Measurements from ENCODE around the gene PDS5A.

PDS5A gene

DNA sequence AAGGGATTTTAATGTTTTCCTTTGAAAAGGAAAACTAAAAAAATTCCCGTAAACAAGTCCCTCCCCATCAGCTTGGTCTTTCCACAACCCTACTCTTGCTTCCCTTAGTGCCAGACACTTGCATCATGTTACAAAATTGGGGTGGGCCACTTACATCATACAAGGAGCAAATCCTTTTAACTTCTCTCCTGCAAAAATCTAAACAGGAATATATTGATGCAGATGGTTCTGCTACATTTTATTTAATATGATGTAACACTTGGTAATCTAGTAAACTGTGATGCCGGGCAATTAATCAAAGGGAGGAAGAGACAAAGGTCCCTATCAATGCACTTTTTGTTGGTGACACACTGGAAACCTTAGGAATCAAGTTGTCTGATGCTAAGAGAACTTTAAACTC is 154.5 kb downstream of the PDS5A start (continued):
- TF ChIP-seq TSHZ2 (CRISPR knock-in tag; IDR thresholded peaks at IDR 0.05) = no peak
- TF ChIP-seq ZNF565 (CRISPR knock-in tag; conservative IDR thresholded peaks at IDR 0.05; ENCODE audit: low read depth) = no peak
- TF ChIP-seq BACH2 (CRISPR knock-in tag; IDR thresholded peaks at IDR 0.05; ENCODE audit: borderline replicate concordance) = no peak
- TF ChIP-seq CREB5 (CRISPR knock-in tag; IDR thresholded peaks at IDR 0.05; ENCODE audit: low read depth) = no peak
- no peak for TF ChIP-seq ARNTL (CRISPR knock-in tag; IDR thresholded peaks at IDR 0.05; ENCODE audit: borderline replicate concordance, low read depth)
- TF ChIP-seq PPARA (CRISPR knock-in tag; IDR thresholded peaks at IDR 0.05; ENCODE audit: borderline replicate concordance) = no peak

DNA sequence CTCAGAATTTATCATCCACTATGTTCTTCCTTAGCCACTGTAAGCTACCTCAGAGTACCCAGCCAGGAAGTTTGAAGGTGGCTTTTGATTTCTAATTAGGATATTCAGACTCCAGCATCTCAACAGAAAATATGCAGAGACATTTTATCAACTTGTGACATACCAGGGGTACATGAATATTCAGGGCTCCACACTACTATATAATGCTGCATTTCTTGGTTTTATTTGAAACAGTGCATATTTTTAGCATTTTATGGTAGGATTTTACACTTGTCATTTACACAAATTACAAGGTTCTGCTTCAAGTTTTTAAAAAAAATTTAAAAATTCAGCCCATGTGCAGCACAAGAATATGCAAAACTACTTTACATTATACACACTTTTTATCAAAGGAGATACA is 155.0 kb downstream of the PDS5A start:
- no peak for ATAC-seq
- no peak for TF ChIP-seq ZC3H10 (CRISPR knock-in tag; IDR thresholded peaks at IDR 0.05)

GRCh38 chr4:39821951-39822350 is 155.8 kb downstream of the PDS5A start:
- no peak for TF ChIP-seq PPARA (CRISPR knock-in tag; IDR thresholded peaks at IDR 0.05; ENCODE audit: borderline replicate concordance)
- TF ChIP-seq ZNF8 (CRISPR knock-in tag; IDR thresholded peaks at IDR 0.05) = no peak
- no peak for TF ChIP-seq CSDC2 (CRISPR knock-in tag; IDR thresholded peaks at IDR 0.05)
- TF ChIP-seq PATZ1 (CRISPR knock-in tag; IDR thresholded peaks at IDR 0.05; ENCODE audit: borderline replicate concordance) = no peak
- no peak for TF ChIP-seq ESRRG (CRISPR knock-in tag; IDR thresholded peaks at IDR 0.05)
- no peak for TF ChIP-seq ZFP3 (CRISPR knock-in tag; IDR thresholded peaks at IDR 0.05)
- TF ChIP-seq TOX (CRISPR knock-in tag; IDR thresholded peaks at IDR 0.05; ENCODE audit: borderline replicate concordance) = no peak
- TF ChIP-seq CREB5 (CRISPR knock-in tag; IDR thresholded peaks at IDR 0.05; ENCODE audit: low read depth) = no peak
- TF ChIP-seq ZNF70 (CRISPR knock-in tag; IDR thresholded peaks at IDR 0.05) = no peak
- no peak for TF ChIP-seq CSRNP3 (CRISPR knock-in tag; IDR thresholded peaks at IDR 0.05)
- TF ChIP-seq ZC3H10 (CRISPR knock-in tag; IDR thresholded peaks at IDR 0.05) = no peak
- no peak for ATAC-seq

- TF ChIP-seq ARNTL (CRISPR knock-in tag; IDR thresholded peaks at IDR 0.05; ENCODE audit: borderline replicate concordance, low read depth) = no peak
- ATAC-seq = no peak
Observed at GRCh38 chr4:39820186-39820585, 157.5 kb downstream of the PDS5A start.

GRCh38 chr4:39818646-39819045 is 159.1 kb downstream of the PDS5A start:
- TF ChIP-seq CREB5 (CRISPR knock-in tag; IDR thresholded peaks at IDR 0.05; ENCODE audit: low read depth) = no peak
- TF ChIP-seq ZC3H10 (CRISPR knock-in tag; IDR thresholded peaks at IDR 0.05) = no peak
- no peak for TF ChIP-seq PPARA (CRISPR knock-in tag; IDR thresholded peaks at IDR 0.05; ENCODE audit: borderline replicate concordance)
- TF ChIP-seq ZNF70 (CRISPR knock-in tag; IDR thresholded peaks at IDR 0.05) = no peak
- TF ChIP-seq ARNTL (CRISPR knock-in tag; IDR thresholded peaks at IDR 0.05; ENCODE audit: borderline replicate concordance, low read depth) = no peak
- no peak for TF ChIP-seq ZFP3 (CRISPR knock-in tag; IDR thresholded peaks at IDR 0.05)
- no peak for TF ChIP-seq POU6F1 (CRISPR knock-in tag; IDR thresholded peaks at IDR 0.05; ENCODE audit: borderline replicate concordance, low read depth)
- TF ChIP-seq TOX (CRISPR knock-in tag; IDR thresholded peaks at IDR 0.05; ENCODE audit: borderline replicate concordance) = no peak
- TF ChIP-seq PATZ1 (CRISPR knock-in tag; IDR thresholded peaks at IDR 0.05; ENCODE audit: borderline replicate concordance) = no peak
- no peak for TF ChIP-seq ZNF565 (CRISPR knock-in tag; conservative IDR thresholded peaks at IDR 0.05; ENCODE audit: low read depth)
- TF ChIP-seq CSRNP3 (CRISPR knock-in tag; IDR thresholded peaks at IDR 0.05) = no peak
- ATAC-seq = no peak
